ENCODE measurements around the gene GNRH2. TPM values are rescaled to one million over a fixed set of nuclear protein-coding genes. Genes with fewer than 3 reads are reported as not detected.

Gene GNRH2
- total and polyA plus RNA-seq, 10 of the 15 experiments (the other 5 are each of a cell fraction or from before 2014, with no cell fraction given) = 0.12 to 0.85 (median 0.31) TPM; not detected in 7

- TF ChIP-seq NRF1 (conservative IDR thresholded peaks at IDR 0.05; ENCODE audit: low read depth, low read length) (no peak), ATF7 (IDR thresholded peaks at IDR 0.05; ENCODE audit: low read depth) (no peak), ZBTB11 (CRISPR knock-in tag; IDR thresholded peaks at IDR 0.05) (no peak), MXI1 (IDR thresholded peaks at IDR 0.05; ENCODE audit: low read depth, low read length) (no peak), FOXM1 (IDR thresholded peaks at IDR 0.05; ENCODE audit: low read depth, low read length) (no peak), MEF2B (IDR thresholded peaks at IDR 0.05; ENCODE audit: partially characterized antibody, poor library complexity, severe bottlenecking) (no peak), ELK1 (IDR thresholded peaks at IDR 0.05; ENCODE audit: low read depth, low read length) (no peak), TCF12 (IDR thresholded peaks at IDR 0.05; ENCODE audit: low read depth, low read length) (no peak), PAX8 (IDR thresholded peaks at IDR 0.05) (no peak)
These were observed 50.5 kb downstream of the GNRH2 start (continued) for GRCh38 chr20:3093861-3094361.

Measured in GM12878 (cell line).